GM21576 (cell line): ENCODE measurements around the gene PCDHGC3.

Experiments
- ATAC-seq: cut with Tn5 transposase; IDR thresholded peaks from one replicate; pipeline ENCODE4 v1.9.1; 2021; ENCODE audit warnings: mild to moderate bottlenecking, moderate library complexity; ENCODE audit not compliant: unreplicated experiment

Gene PCDHGC3

GRCh38 chr5:141484641-141485311 lies 9.0 kb downstream of the PCDHGC3 start, which contains the start of gene PCDHGC4:
Gene PCDHGC4 (plus strand): TSS chr5:141485030. CDS start chr5:141485174, 144 bp downstream.
- no peak for ATAC-seq

- ATAC-seq, result no peak
Observed at GRCh38 chr5:141485321-141486055, 9.7 kb downstream of the PCDHGC3 start.

- ATAC-seq, result no peak
Observed at GRCh38 chr5:141486091-141486490, 10.3 kb downstream of the PCDHGC3 start.

GRCh38 chr5:141487131-141487530 lies 11.4 kb downstream of the PCDHGC3 start:
- ATAC-seq, result no peak

- ATAC-seq, result no peak
Observed at GRCh38 chr5:141488591-141489561, 13.1 kb downstream of the PCDHGC3 start, which contains the start of gene PCDHGC5. Gene PCDHGC5 (plus strand): TSS chr5:141489081. CDS start chr5:141489241, 160 bp downstream.

GRCh38 chr5:141489841-141490240 lies 14.1 kb downstream of the PCDHGC3 start:
- ATAC-seq, result no peak

GRCh38 chr5:141490271-141490670 lies 14.5 kb downstream of the PCDHGC3 start:
- no peak for ATAC-seq

- no peak for ATAC-seq
Observed at GRCh38 chr5:141490771-141491170, 15.0 kb downstream of the PCDHGC3 start.

- ATAC-seq, result peak; percentile 22
Observed at GRCh38 chr5:141491323-141492167, 15.8 kb downstream of the PCDHGC3 start.

- ATAC-seq, result peak; percentile 46
Observed at GRCh38 chr5:141492168-141492885, 16.6 kb downstream of the PCDHGC3 start.

GRCh38 chr5:141493500-141494422 lies 18.0 kb downstream of the PCDHGC3 start:
- no peak for ATAC-seq

- no peak for ATAC-seq
Observed at GRCh38 chr5:141494761-141495452, 19.1 kb downstream of the PCDHGC3 start.

GRCh38 chr5:141495453-141495811 lies 19.7 kb downstream of the PCDHGC3 start:
- ATAC-seq, result no peak

- ATAC-seq, result no peak
Observed at GRCh38 chr5:141496038-141496437, 20.3 kb downstream of the PCDHGC3 start.

GRCh38 chr5:141501761-141502160 lies 26.0 kb downstream of the PCDHGC3 start:
- no peak for ATAC-seq

- no peak for ATAC-seq
Observed at GRCh38 chr5:141503681-141504080, 27.9 kb downstream of the PCDHGC3 start.

- ATAC-seq, result no peak
Observed at GRCh38 chr5:141504216-141504615, 28.4 kb downstream of the PCDHGC3 start.
